Keratinocyte (primary cell): ENCODE measurements around the gene NUAK1. TPM values are rescaled to one million over a fixed set of nuclear protein-coding genes. Genes with fewer than 3 reads are reported as not detected.

Experiments
- DNase-seq: peaks from one replicate; pipeline ENCODE4 v3.0.0-alpha.2; 2011; ENCODE audit warnings: low read depth, missing footprints, low spot score
- FAIRE-seq: peaks from 2 replicates; lab custom pipeline; 2011; peaks lifted over from hg19 to GRCh38; lab: Jason Lieb, UNC
- H2AFZ ChIP-seq: 2 replicates; pipeline ENCODE4 v1.6.0; 2012; ENCODE audit warnings: low read length, control low read depth, inconsistent platforms; ENCODE audit not compliant: control insufficient read depth
- H3K27ac ChIP-seq: 2 replicates; pipeline ENCODE4 v1.5.1; 2011; ENCODE audit warnings: low read length; ENCODE audit not compliant: control insufficient read depth, insufficient read depth
- H3K27me3 ChIP-seq: 3 replicates; pipeline ENCODE4 v1.6.0; 2011; ENCODE audit warnings: low read length; ENCODE audit not compliant: control insufficient read depth, insufficient read depth; ENCODE audit errors: extremely low read depth
- H3K36me3 ChIP-seq, 2 experiments: 2 replicates in 1 of 2; 3 replicates in 1 of 2; pipeline ENCODE4 v1.5.1; 2011; ENCODE audit warnings: low read length in 2 of 2, mild to moderate bottlenecking in 1 of 2; ENCODE audit not compliant: control insufficient read depth in 2 of 2, insufficient read depth in 2 of 2; ENCODE audit errors: extremely low read depth in 1 of 2
- H3K4me1 ChIP-seq: 3 replicates; pipeline ENCODE4 v1.5.1; 2011; ENCODE audit warnings: low read length; ENCODE audit not compliant: control insufficient read depth, insufficient read depth; ENCODE audit errors: extremely low read depth
- H3K4me2 ChIP-seq: 3 replicates; pipeline ENCODE4 v1.6.0; 2011; ENCODE audit warnings: low read depth, low read length; ENCODE audit not compliant: control insufficient read depth, insufficient read depth; ENCODE audit errors: extremely low read depth
- H3K4me3 ChIP-seq, 3 experiments: fragments of 200-600 bp in 1 of 3; sonication (generic) in 1 of 3; 2 replicates in 2 of 3; 3 replicates in 1 of 3; pipeline ENCODE4 v1.5.1; 2011 to 2016; ENCODE audit warnings: low read length in 3 of 3, mild to moderate bottlenecking in 3 of 3, control low read depth in 2 of 3, inconsistent platforms in 1 of 3, low read depth in 1 of 3, mixed read lengths in 1 of 3, mixed run types in 1 of 3, moderate library complexity in 1 of 3; ENCODE audit not compliant: control insufficient read depth in 2 of 3, insufficient read depth in 2 of 3; ENCODE audit errors: extremely low read depth in 1 of 3
- H3K79me2 ChIP-seq: 2 replicates; pipeline ENCODE4 v1.6.0; 2012; ENCODE audit warnings: low read length; ENCODE audit not compliant: control insufficient read depth, insufficient read depth
- H3K9ac ChIP-seq: 3 replicates; pipeline ENCODE4 v1.6.0; 2011; ENCODE audit warnings: low read length; ENCODE audit not compliant: control insufficient read depth, insufficient read depth; ENCODE audit errors: extremely low read depth
- H3K9me1 ChIP-seq: 3 replicates; pipeline ENCODE4 v1.6.0; 2011; ENCODE audit warnings: low read length; ENCODE audit not compliant: control insufficient read depth, insufficient read depth; ENCODE audit errors: extremely low read depth
- H3K9me3 ChIP-seq: 2 replicates; pipeline ENCODE4 v1.5.1; 2012; ENCODE audit warnings: low read depth, low read length; ENCODE audit not compliant: control insufficient read depth
- H4K20me1 ChIP-seq: 3 replicates; pipeline ENCODE4 v1.6.0; 2011; ENCODE audit warnings: low read length; ENCODE audit not compliant: control insufficient read depth, insufficient read depth; ENCODE audit errors: extremely low read depth
- EZH2 ChIP-seq: IDR thresholded peaks from one replicate; pipeline ENCODE4 v1.6.1; 2012; ENCODE audit warnings: inconsistent platforms, mild to moderate bottlenecking, low read length, moderate library complexity
- dilution Hi-C: fragments of 300-500 bp; cut with MboI; formaldehyde crosslinking; loops from one replicate; pipeline ENCODE4 v1.7.0; 2020; ENCODE audit warnings: low sequenced_read_pairs; ENCODE audit not compliant: extremely low pct_ligation_motif_present
- polyA plus RNA-seq, 5 experiments: library from polyadenylated mRNA; depleted of rRNA in 3 of 5; stranded (reverse) in 3 of 5; stranded (forward) in 1 of 5; unstranded in 1 of 5; fragments of >200 nt; gene quantifications; 1 replicate in 1 of 5; 2 replicates in 3 of 5; 3 replicates in 1 of 5; pipeline versions ENCODE4 v1.2.1 to v1.2.3, GENCODE V29; 2011 to 2012; ENCODE audit warnings: missing spikeins in 2 of 5, low read depth in 1 of 5, low replicate concordance in 1 of 5
- TF ChIP-seq, protein P1 (sequence below), 3 experiments: IDR thresholded peaks in 1 of 3; conservative IDR thresholded peaks in 1 of 3; optimal IDR thresholded peaks in 1 of 3; 2 replicates in 2 of 3; 3 replicates in 1 of 3; pipeline versions ENCODE3 to v1.5.1; 2011; ENCODE audit warnings: low read length in 3 of 3, mild to moderate bottlenecking in 3 of 3, moderate library complexity in 2 of 3, control low read depth in 1 of 3, inconsistent platforms in 1 of 3; ENCODE audit not compliant: insufficient read depth in 2 of 3; ENCODE audit errors: extremely low read depth in 1 of 3

NUAK1 gene
- polyA plus RNA-seq, 1 donor (not counting 4 experiments of a cell fraction or from before 2014, with no cell fraction given) = 12.3 TPM

DNA sequence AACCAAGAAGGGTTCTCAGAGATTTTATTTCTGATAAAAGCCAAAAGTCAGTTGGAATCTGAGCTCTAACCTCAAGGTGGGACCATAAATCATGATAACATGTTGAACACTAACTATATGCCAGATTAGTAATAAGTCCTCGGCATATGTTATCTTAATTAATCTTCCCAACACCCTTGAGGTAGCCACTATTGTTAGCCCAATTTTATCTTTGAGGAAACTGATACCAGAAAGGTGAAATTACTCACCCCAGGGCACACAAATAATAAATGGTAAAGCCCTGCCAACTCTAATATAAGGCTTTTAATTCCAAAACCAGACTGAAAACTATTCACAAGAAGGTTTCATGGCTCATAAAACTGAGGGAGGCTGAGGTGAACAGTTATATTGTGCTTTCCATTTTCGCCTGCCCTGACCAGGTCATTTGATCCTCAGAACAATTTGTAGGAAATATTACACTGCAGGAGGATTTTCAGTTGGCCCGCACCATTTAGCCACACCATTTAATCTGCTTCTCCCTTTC, 16.1 kb upstream of the NUAK1 start:
- DNase-seq = no peak
- Histone ChIP-seq H3K79me2 (no peaks in the 10 kb centered on the region), H3K4me2 (no peak overlapping the region), H2AFZ (no peak overlapping the region), H4K20me1 (no peaks in the 10 kb centered on the region), H3K9ac (no peak overlapping the region), H3K27me3 (no peaks in the 10 kb centered on the region), H3K27ac (no peak overlapping the region), H3K9me1 (no peaks in the 10 kb centered on the region), H3K4me3 (no peak overlapping the region), H3K9me3 (no peaks in the 10 kb centered on the region), H3K4me1 (no peaks in the 10 kb centered on the region), H3K36me3 (no peaks in the 10 kb centered on the region)
- no peak for TF ChIP-seq EZH2
- TF ChIP-seq, protein P1, sequence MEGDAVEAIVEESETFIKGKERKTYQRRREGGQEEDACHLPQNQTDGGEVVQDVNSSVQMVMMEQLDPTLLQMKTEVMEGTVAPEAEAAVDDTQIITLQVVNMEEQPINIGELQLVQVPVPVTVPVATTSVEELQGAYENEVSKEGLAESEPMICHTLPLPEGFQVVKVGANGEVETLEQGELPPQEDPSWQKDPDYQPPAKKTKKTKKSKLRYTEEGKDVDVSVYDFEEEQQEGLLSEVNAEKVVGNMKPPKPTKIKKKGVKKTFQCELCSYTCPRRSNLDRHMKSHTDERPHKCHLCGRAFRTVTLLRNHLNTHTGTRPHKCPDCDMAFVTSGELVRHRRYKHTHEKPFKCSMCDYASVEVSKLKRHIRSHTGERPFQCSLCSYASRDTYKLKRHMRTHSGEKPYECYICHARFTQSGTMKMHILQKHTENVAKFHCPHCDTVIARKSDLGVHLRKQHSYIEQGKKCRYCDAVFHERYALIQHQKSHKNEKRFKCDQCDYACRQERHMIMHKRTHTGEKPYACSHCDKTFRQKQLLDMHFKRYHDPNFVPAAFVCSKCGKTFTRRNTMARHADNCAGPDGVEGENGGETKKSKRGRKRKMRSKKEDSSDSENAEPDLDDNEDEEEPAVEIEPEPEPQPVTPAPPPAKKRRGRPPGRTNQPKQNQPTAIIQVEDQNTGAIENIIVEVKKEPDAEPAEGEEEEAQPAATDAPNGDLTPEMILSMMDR (optimal IDR thresholded peaks at IDR 0.05 in 1 of 3, IDR thresholded peaks at IDR 0.05 in 1 of 3, conservative IDR thresholded peaks at IDR 0.05 in 1 of 3; ENCODE audit: extremely low read depth in 1 of 3, insufficient read depth in 2 of 3, low read length in 3 of 3) = no peak
- dilution Hi-C loops = no loop called here
- no peak for FAIRE-seq

DNA sequence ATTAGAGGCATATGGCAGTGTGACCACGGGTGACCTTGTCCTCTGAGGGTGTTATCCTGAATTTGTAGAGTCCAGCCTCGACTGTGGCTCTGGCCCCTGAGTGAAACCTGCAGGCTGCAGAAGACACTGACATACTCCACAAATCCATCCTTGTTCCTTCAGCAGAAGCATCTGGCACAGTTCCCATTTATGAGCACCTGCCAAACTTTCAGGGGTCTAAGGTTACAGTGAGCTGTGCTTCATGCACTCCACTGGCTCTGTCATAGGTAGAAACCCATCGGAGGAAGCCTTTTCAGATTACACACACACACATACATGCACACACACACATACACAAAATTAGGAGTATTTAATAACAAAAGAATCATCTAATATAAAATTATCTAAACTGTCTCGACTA, 13.6 kb upstream of the NUAK1 start:
- FAIRE-seq (no peak), DNase-seq (no peak)
- Histone ChIP-seq H3K36me3 (no peaks in the 10 kb centered on the region), H3K27me3 (no peaks in the 10 kb centered on the region), H3K4me1 (no peaks in the 10 kb centered on the region), H3K4me2 (no peak overlapping the region), H3K4me3 (no peak overlapping the region), H4K20me1 (no peaks in the 10 kb centered on the region), H3K79me2 (no peaks in the 10 kb centered on the region), H3K9me3 (no peaks in the 10 kb centered on the region), H3K9ac (no peak overlapping the region), H2AFZ (no peak overlapping the region), H3K9me1 (no peaks in the 10 kb centered on the region), H3K27ac (no peak overlapping the region)
- no peak for TF ChIP-seq EZH2
- TF ChIP-seq, protein P1 (optimal IDR thresholded peaks at IDR 0.05 in 1 of 3, IDR thresholded peaks at IDR 0.05 in 1 of 3, conservative IDR thresholded peaks at IDR 0.05 in 1 of 3; ENCODE audit: extremely low read depth in 1 of 3, insufficient read depth in 2 of 3, low read length in 3 of 3) = no peak
- dilution Hi-C loops = no loop called here
